ENCODE measurements around the gene CD109.

CD109 gene

GRCh38 chr6:73743081-73743480 lies 47.1 kb downstream of the CD109 start:
- no peak overlapping the region for H3K4me3 ChIP-seq (ENCODE audit: low read depth, low read length)
- no peak for TF ChIP-seq CTCF (IDR thresholded peaks at IDR 0.05; ENCODE audit: borderline replicate concordance, insufficient read depth, low read depth, low read length)

GRCh38 chr6:73743556-73743955 lies 47.6 kb downstream of the CD109 start:
- TF ChIP-seq CTCF (IDR thresholded peaks at IDR 0.05; ENCODE audit: borderline replicate concordance, insufficient read depth, low read depth, low read length), result no peak
- no peak overlapping the region for H3K4me3 ChIP-seq (ENCODE audit: low read depth, low read length)

- H3K4me3 ChIP-seq (ENCODE audit: low read depth, low read length), result no peak overlapping the region
- TF ChIP-seq CTCF (IDR thresholded peaks at IDR 0.05; ENCODE audit: borderline replicate concordance, insufficient read depth, low read depth, low read length), result no peak
Observed at GRCh38 chr6:73746787-73747186, 50.8 kb downstream of the CD109 start.

DNA sequence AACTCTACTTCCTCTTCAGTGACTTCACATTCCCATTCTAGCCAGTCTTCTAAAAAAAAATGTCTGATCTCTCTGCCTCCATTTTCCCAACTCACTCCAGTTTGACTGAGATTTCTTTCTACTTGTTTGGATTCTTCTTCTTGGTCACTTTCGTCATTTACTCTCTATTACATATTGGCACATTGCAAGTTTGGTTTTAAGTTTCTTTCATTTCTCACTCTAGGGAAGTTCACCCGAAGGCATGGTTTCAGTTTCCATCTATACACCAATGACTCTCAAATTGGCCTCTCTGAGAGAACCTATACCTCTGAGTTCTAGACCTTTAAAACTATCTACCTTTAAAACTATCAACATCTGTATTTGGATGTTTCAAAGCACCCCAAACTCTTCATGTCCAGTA lies 51.3 kb downstream of the CD109 start:
- no peak for TF ChIP-seq CTCF (IDR thresholded peaks at IDR 0.05; ENCODE audit: borderline replicate concordance, insufficient read depth, low read depth, low read length)
- H3K4me3 ChIP-seq (ENCODE audit: low read depth, low read length), result no peak overlapping the region

GRCh38 chr6:73752943-73753342 lies 56.9 kb downstream of the CD109 start:
- no peak for TF ChIP-seq CTCF (IDR thresholded peaks at IDR 0.05; ENCODE audit: borderline replicate concordance, insufficient read depth, low read depth, low read length)

DNA sequence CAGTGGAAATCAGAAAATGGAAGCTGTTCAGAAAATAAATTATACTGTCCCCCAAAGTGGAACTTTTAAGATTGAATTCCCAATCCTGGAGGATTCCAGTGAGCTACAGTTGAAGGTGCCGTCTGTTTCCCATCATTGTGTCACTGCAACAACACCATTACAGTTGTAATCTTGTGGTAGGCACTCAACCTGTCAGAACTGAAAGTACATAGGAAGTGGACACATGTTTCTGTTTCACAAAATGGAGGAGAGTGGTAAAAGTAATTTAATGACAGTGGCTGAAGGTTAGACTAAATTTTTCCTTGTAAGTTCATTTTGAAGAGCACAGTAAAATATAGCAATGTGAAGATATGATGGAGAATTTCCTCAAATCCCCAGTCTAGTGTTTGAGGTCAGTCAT lies 70.0 kb downstream of the CD109 start:
- no peak overlapping the region for H3K4me3 ChIP-seq (ENCODE audit: low read depth, low read length)
- no peak for TF ChIP-seq CTCF (IDR thresholded peaks at IDR 0.05; ENCODE audit: borderline replicate concordance, insufficient read depth, low read depth, low read length)

More at GRCh38 chr6:73752943-73753342, 56.9 kb downstream of the CD109 start:
- no peak overlapping the region for H3K4me3 ChIP-seq (ENCODE audit: low read depth, low read length)

- TF ChIP-seq CTCF (IDR thresholded peaks at IDR 0.05; ENCODE audit: borderline replicate concordance, insufficient read depth, low read depth, low read length), result no peak
- H3K4me3 ChIP-seq (ENCODE audit: low read depth, low read length), result no peak overlapping the region
Observed at GRCh38 chr6:73768558-73768957, 72.6 kb downstream of the CD109 start.

Measured in GM12875 (cell line).